ENCODE results near the gene PAFAH2.

The PAFAH2 gene

DNA sequence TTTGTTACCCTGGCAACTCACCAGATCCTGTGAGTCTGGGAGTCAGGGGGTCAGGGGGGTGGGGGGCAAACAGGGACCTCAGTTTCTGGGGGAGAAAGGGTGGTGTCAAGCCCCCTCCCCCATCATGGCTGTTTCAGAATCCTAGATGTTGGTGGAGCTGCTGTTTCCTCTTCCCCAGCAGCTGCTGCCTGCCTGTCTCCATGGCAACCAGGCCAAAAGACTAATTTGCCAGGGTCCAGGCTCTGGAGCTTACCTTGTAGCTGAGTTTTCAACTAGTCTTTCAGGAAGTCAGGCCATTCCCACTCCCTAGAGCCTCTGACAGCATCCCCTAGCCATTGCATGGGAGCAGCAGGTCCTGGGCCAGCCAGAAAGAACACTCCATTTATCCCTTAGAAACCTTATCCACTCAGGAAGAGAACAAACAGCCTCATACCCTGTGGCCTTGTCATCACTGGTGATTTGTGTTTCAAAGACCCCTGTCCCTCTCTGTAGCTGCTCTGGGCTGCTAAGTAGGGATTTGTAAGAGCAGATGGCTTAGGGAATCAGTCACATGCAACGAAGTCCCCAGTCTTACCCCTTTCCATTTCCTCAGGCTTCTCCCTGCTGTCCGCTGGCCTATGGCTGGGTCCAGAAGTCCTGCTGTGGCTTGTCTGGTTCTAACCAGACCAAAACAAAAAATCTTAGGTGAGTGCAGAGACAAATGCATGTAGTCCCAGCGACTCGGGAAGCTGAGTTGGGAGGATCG lies 70.2 kb downstream of the PAFAH2 start:
- no peak for DNase-seq

DNA sequence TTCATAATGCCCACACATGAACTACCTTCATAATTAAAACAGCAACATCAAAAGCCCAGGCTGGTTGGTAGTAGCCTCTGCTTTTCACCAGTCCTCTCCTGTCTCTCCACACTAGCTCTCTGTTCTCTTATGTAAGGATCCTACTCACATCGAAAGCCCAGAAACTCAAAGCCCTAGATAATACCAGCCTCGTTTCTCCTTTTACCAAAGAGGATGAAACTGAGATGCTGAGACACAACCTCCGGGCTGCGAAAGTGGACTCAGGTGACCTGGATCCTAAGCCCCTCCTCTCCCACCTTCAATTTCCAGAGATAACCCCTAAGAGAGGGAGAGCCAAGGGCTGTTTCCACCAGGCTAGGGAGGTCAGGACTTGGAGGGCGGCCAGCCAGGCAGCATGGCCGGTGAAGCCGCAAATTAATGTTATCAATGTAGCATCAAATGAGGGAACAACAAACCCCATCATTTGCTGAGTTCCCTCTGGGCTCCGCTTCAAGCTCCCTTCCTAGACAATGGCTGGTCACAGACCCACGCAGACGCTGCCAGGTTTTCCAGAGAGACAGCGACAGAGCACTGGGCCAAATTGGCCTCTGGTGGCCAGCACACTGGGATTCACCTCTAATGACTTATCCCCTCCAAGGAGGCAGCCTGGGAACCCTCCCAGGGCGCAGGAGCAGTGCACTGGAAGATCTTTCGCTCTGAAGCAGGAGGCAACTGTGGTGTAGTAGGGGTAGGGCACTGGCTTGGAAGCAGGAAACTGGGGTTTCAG lies 70.9 kb downstream of the PAFAH2 start:
- no peak for DNase-seq

DNA sequence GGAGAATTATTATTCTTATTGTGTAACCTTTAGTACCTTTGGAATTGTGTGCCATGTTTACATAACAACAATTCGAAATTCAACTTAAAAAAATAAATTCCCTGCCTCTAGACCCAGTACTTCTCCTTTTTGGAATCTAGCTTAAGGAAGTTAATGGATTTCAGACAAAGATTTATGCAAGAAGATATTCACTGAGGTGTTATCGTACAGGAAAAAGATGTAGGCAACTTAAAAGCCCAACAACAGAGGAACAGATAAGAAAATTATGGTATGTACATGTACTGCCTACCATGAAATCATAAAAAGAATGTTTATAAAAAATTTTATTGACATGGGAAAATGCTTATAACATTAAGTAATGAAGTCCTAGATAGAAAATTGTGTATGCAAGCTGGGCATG lies 73.4 kb downstream of the PAFAH2 start:
- no peak for DNase-seq

DNA sequence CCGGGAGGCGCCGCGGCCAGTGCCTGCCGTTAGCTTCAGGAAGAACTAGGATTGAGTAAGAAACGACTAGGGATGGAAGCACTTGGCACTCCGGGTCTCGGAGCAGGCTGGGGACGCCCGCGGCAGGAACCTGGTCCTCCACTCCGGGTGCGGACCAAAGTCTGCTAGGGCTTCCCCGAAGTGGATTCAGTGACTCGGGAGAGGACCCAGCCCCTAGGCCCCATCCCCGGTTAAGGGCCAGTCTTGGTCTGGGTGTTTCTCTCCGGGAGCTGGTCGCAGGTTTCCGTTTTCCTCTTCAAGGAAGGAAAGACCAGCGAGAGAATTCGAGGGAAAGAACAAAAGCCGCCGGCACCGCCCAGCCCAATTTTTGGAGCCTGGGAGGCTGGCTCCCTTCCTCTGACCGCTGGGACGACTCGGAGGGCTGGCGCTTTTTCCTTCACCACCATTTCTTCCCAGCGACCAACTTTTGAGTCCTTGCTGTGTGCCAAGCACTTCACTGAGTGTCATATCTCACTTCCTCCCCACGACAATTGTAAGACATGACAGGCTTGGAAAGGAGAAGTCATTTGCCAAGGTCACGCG lies 74.8 kb downstream of the PAFAH2 start:
- DNase-seq, result peak; percentile 50

DNA sequence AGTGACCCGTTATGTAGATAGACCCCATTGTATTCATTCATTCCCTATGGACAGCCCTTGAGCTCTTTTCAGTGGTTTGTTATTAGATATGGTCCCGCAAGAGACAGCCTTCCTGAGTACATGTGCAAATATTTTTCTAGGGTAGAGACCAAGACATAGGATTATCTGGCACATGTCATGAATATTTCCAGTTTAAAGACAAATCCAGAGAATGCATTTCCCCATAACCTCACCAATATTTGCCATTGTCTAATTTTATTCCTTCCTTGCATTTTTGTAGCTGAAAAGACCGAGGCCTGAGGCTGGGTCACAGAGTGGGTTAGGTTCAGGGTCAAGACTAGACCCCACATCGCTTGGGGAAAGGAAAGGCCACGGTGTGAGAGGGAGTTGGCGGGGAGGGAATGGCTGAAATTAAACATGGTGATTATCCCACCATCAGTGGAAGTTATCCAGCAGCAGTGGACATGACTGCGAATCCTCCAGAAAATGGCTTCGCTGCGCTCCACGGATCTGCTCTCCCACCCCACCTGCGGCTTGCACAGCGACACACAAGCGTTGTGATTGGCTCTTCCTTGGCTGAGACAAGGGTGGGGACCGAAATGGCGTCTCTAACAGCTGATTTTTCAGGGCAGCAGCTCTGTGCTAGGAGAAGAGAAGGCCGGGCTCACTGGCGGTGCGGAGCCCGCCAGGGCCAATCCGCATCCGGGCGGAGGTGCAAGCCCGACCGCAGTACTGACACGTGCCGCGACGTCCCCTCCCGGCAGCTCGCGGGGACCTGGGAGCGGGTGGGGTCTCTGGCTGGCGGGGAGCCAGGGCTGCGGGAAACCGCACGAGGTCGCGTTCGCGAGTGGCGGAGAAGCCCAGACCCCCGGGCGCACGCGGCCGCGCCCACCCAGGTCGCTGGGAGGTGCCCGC lies 75.5 kb downstream of the PAFAH2 start:
- DNase-seq, result peak; percentile 82

DNA sequence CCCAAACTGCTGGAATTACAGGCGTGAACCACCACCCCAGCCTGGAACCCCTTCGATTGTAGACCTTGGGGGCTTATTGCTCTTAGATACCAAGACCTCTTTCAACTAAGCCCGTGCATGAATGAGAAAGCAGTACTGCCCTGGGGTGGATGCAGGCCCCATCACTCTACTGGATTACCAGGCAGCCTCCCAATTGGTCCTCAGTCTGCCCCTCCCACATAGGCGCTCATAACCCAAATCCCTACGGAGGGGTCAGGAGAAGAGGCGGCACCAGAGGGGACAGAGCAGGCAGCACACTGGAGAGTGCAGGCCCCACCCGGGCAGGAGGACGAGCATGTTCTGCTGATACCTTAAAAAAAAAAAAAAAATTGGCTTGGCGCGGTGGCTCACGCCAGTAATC lies 79.2 kb downstream of the PAFAH2 start:
- no peak for DNase-seq

DNA sequence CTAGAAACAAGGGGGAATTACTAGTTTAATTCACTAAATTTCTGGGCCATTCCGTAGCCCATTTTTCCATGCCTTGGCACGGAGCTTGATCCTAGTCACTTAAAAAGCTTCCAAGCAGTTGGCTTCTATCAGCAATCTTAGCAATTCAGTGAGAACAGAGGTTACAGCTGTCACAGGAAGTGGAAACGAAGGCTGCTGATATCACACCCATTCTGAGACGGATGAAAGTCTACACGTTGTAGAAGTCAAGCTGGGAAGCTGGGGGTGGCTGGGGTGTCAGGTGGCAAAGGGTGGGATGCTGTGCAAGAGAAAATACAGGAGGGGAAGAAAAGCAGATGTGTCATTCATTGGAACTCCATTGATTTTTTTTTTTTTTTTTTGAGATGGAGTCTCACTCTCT lies 79.9 kb downstream of the PAFAH2 start:
- no peak for DNase-seq

DNA sequence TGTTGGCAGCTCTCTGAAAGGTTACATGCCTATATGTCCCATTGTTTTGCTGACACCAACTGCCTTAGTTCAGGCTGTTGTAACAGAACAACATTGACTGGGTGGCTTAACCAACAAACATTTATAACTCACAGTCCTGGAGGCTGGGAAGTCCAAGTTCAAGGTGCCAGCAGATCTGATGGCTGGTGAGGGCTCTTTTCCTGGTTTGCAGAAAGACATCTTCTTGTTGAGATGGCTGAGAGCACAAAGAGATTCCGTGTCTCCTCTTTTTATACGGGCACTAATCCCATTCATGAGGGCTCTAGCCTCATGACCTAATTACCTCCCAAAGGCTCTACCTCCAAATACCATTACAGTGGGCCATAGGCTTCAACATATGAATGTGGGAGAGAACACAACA lies 81.4 kb downstream of the PAFAH2 start:
- no peak for DNase-seq

DNA sequence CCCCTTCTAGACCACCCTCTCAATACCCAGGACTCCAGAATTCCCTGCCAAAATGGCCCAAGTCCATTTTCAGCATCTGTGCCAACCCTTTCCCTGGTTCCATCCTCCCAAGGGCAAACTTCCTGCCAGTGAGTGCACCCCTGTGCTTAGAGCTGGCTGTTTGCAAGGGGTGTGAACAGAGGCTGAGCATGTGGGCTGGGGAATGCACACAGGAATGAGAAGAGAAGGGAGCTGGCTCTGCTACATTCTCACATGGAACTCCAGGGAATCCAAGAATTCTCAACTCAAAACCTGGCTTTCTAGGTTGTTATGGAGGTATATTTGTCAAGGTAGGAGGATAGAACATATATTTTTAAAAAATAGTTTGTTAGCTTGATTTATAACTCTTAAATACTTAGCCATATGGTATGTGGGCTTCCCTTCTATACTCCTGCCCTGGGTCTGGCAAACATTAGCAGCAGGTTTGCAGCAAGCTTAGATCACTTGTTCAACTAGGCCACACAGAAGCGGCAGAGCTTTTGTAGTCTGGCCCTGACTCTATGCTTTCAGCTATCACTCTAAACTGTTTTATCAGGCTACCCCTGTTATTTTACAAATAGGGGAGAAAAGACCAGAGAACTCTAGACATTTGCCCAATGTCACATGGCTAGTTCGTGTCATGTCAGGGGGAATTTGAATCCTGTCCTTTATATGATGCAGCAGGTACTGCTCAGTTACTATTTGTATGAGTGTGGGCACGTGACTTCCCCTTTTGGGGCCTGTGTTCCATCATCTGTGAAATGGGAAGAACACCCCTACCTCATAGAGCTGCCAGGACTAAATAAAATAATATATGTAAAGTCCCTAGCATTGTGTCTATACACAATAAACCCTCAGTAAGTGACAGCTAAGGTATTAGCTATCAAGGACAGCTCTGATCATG lies 83.5 kb downstream of the PAFAH2 start:
- DNase-seq, result no peak

DNA sequence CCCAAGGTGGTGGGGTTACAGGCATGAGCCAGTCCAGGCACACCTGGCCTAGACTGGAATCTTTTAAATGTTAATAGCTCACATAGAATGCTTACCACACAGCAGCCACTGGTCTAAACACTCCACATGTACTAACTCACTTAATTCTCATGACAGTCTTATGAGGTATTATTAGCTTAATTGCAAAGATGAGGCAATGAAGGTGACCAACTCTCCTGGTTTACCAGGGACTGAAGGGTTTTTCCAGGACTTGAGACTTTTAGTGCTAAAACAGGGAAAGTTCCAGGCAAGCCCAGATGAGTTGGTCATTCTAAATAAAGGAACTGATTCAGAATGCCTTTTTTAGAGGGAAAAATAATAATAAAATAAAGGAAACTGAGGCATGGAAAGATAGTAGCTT lies 84.7 kb downstream of the PAFAH2 start:
- DNase-seq, result no peak

DNA sequence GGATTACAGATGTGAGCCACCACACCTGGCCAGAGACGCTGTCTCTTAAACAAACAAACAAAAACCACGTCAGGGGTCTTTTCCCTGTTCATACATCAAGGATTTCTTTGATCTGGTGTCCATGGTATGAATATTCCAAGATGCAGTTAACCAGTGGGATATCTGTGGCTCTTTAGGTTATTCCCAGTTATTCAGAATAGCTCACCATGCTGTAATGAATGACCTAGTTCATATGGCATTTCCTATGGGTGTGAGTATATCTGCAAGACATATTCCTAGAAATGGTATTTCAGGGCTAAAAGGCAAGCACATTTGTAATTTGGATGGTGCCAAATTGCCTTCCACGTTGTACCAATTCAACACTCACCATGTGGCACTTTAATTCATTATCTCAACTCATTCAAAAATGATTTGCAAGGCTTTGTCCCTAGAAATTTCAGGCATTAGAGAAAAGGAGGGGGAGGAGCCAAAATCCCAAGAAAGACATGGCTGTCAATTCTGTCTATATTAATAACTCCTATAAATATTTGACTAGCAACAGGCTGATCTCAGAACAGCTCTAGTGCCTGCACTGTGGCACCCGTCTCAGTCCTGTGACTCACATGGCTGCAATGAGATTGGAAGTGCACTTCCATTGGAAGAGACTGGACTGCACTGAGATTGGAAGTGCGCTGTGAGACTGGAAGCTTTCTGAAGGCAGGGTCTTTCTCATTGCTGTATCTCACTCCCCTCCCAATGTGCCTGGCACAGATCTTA lies 85.6 kb downstream of the PAFAH2 start:
- no peak for DNase-seq

DNA sequence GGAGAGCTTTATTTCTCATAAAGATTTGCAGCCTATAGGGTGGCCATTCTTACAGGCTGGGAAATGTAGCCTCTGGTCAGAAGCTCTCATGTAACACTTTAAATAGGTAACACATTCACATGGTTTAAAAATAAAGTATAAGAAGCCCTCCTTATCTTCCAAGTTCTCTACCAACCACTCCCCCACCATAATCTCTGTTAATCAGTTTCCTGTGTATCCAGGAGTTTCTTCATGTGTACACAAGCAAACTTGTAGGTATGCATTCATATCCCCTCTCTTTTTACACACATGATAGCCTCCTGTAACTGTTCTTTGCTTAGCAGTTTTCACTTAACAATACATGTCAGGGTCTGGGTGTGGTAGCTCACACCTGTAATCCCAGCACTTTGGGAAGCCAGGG lies 86.7 kb downstream of the PAFAH2 start:
- no peak for DNase-seq

All from hematopoietic multipotent progenitor cell treated with erythropoietin and hydrocortisone succinate and interleukin-3 and kit ligand, for 8 days (in vitro differentiated cells).